Central memory CD4-positive, alpha-beta T cell (primary cell): ENCODE measurements around the gene C12orf54.
"Not testable (repeated sequence)": the region's sequence is repeated elsewhere in the genome, so short reads cannot be mapped to it uniquely, and the experiment has no call there.

Experiments
- DNase-seq: peaks from one replicate; pipeline ENCODE4 v3.0.0; 2022

C12orf54 gene

DNA sequence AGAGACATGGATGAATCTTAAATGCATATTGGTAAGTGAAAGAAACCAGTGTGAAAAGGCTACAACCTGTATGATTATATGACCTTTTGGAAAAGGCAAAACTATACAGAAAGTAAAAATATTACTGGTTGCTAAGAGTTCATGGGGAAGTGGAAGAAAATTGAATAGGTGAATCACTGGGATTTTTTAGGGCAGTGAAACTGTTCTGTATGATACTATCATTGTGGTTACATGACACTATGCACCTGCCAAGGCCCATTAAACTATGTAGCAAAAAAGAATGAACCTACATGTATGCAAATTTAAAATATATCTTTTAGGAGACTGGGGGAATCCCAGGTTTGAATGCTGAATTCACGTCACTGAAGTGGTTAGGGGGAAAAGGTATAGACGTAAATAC lies 30.6 kb downstream of the C12orf54 start:
- no peak for DNase-seq

DNA sequence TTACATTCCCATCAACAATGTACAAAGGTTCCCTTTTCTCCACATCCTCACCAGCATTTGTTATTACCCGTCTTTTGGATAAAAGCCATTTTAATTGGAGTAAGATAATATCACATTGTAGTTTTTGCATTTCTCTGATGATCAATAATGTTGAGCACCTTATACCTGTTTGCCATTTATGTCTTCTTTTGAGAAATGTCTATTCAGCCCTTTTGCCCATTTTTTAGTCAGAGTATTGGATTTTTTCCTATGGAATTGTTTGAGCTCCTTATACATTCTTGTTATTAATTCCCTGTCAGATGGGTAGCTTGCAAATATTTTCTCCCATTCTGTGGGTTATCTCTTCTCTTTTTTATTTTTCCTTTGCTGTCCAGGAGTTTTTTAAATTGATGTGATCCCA lies 32.4 kb downstream of the C12orf54 start:
- no peak for DNase-seq

DNA sequence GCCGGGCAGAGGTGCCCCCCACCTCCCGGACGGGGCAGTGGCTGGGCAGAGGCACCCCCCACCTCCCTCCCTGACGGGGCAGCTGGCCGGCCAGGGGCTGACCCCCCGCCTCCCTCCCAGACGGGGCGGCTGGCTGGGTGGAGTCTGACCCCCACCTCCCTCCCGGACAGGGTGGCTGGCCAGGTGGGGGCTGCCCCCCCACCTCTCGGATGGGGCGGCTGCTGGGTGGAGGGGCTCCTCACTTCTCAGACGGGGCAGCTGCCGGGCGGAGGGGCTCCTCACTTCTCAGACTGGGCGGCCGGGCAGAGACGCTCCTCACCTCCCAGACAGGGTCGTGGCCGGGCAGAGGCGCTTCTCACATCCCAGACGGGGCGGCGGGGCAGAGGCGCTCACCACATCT lies 38.1 kb downstream of the C12orf54 start:
- not testable (repeated sequence) for DNase-seq

DNA sequence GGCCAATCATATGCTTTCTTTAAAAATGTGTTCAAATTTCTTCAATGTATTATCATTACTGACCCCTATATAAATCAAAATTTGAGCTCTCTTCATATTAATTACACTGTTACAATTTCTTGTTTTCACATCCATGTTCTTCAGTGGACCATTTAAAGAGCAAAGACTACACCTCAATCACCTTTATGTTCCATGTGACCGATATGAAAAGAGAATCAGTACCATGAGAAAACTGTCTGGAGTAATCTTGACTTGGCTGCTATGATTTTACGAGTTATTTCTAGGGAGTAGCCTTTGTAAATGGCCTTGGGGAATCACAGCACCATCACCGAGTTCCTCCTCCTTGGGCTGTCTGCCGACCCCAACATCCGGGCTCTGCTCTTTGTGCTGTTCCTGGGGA lies 43.0 kb downstream of the C12orf54 start, which contains the start of gene OR8S1:
Gene OR8S1, plus strand, starts transcription at position 301 of the 400 bp plus-strand sequence. Its CDS starts 0 bp downstream, at position 301.
- DNase-seq: no peak

DNA sequence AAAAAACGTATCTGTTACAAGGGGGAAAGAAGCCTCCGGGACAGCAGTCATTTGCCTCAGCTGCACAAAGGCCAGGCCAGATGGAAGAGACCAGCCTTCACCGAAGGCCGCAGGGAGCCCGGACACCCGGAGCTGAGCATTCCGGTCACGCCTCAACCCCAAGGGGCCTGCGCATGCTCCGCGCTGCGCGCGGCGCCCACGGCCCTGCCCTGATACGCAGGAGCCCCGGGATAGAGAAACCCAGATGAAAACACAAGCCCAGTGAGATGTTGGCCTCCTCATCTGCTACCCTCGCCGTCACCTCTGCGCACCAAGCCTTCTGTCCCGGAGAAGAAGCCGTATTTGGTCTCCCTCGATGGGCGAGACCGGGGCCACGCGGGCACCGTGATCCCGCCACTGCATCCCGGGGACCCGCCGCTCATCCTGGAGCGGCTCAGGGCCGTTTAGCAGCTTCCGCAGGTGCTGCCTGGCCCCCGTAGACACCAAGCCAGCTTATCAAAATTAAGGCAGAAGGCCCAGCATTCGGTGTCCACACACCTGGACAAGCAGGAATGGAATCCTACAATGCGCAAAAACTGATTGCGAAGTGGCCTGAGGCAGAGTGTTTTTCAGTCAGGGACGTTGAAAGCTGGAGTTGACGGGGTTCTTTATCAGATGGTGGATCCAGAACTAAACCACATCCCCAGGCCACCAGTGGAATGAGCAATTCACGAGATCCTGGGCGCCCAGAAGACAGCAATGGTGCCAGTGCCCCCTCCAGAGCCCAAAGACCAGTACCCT lies 45.8 kb downstream of the C12orf54 start:
- no peak for DNase-seq

DNA sequence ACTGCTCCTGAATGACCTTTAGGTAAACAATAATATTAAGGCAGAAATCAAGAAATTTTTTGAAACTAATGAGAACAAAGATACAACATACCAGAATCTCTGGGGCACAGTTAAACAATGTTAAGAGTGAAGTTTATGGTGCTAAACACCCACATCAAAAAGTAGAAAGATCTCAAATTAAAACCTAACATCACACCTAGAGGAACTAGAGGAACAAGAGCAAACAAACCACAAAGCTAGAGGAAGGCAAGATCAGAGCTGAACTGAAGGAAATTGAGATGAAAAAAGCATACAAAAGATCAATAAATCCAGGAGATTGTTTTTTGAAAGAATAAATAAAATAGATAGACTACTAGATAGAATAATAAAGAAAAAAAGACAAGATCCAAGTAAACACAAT lies 50.3 kb downstream of the C12orf54 start:
- no peak for DNase-seq

DNA sequence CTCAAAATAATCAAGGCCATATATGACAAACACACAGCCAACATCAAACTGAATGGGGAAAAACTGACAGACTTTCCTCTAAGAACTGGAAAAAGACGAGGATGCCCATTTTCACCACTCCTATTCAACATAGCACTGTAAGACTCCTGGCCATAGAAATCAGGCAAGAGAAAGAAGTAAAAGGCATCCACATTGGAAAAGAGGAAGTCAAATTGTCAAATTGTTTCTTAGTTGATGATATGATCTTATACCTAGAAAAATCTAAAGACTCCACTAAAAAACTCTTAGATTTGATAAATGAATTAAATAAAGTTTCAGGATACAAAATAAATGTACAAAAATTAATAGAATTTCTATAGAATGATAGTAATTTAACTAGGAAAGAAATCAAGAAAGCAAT lies 54.3 kb downstream of the C12orf54 start:
- no peak for DNase-seq

DNA sequence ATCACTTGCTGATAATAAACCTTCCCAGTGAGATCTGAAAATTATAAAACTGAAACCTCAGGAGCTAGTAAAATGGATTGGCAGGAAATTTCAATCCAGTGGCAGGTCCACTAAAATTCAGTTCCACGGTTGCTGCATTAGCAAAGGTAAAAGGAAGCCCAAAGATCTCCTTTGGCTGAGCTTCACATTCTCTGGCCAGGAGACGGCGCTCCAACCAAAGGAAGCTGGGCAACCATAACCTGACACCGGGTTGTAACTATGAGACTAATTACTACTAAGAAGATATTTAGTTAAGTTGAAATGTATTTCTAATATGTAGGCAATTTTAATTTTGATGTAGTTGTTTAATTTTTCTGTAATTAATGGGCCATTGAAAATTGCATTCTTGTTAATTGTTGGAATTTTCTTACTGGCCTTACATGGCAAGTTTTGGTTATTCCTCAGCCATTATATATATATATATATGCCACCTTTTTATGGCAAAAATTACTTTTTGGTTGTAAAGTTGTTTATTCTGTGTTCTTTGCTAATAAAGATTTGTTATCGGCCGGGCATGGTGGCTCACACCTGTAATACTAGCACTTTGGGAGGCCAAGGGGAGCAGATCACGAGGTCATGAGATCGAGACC lies 60.1 kb downstream of the C12orf54 start:
- DNase-seq: peak; percentile 10

DNA sequence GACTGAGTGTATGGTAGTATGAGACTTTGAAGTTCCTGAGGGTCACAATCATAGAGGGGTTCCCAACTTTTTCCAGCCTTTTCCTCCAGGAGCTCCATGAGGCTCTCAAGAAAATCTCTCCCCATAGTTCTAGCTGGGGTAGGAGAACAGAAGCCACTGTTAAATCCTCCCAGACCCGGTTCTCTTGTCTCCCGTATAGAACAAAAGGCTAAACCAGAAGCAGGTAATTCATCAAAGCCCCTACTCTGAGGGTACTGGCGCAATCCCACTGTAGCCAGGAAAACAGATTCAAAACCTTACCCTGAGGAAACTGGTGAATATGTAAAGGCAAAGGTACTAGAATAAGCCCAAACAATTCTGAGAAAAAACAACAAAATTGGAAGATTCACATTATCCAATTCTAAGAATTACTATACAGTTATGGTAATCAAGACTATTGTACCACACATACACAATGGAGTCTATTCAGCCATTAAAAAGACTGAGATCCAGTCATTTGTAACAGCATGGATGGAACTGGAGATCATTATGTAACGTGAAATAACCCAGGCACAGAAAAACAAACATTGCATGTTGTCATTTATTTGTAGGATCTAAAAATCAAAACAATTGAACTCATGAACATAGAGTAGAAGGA lies 63.7 kb downstream of the C12orf54 start:
- no peak for DNase-seq
